GM21360 (cell line): ENCODE data around the gene AKAP10.
"Not testable (repeated sequence)": the region's sequence is repeated elsewhere in the genome, so short reads cannot be mapped to it uniquely, and the experiment has no call there.

ENCODE experiments used
- ATAC-seq: cut with Tn5 transposase; IDR thresholded peaks from one replicate; pipeline ENCODE4 v1.9.1; 2021; ENCODE audit warnings: mild to moderate bottlenecking, moderate library complexity; ENCODE audit not compliant: unreplicated experiment

The AKAP10 gene

GRCh38 chr17:19935169-19935568, 42.5 kb downstream of the AKAP10 start:
- no peak for ATAC-seq

DNA sequence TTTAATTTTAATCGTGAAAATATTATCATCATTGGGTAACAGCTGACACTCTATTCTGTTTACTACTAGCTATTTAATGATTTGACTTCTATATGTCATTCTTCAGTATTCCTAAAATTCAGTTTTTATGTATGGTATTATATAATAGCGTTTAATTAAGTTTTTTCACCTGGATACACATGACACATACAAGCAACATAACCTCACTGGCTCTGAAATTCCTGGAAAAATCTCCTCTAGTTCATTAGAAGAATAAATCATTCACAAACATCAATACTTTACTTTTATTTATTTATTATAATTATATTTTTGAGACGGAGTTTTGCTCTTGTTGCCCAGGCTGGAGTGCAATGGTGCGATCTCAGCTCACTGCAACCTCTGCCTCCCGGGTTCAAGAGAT, 44.0 kb downstream of the AKAP10 start:
- ATAC-seq: no peak

DNA sequence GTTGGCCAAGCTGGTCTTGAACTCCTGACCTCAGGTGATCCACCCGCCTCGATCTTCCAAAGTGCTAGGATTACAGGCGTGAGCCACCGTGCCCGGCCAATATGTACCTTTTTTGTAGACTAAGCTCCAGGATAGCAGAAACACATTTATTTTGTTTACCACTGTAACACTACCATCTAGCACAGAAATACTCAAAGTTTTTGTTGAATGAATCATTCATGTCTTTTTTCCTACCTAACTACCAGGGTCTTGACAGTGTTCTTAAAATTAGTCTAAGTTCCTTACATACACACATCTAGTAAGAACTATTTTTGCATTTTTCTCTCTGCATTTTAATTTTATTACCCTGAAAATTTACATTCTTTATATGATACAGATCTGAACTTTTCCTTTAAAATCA, 44.4 kb downstream of the AKAP10 start:
- ATAC-seq: no peak

GRCh38 chr17:19928299-19928698, 49.3 kb downstream of the AKAP10 start:
- no peak for ATAC-seq

- no peak for ATAC-seq
These were observed 62.2 kb downstream of the AKAP10 start for GRCh38 chr17:19915245-19915978.

DNA sequence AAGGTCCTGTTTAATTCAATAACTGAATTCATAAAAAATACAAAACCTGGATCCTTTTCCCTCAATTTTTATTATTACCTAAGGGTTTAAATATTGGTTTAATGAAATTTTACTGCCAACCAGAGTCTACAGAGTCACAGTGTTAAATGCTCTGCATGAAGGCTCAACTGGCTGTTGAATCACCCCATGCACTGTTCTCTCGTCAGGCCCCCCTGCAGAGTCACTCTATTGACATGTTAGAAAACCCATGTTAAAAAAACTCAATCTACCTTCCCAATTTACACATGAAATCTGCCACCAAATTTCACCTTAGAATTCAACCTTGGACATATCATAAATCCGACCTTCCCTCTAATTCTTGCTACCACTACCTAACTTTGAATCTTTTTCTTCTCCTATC, 66.6 kb downstream of the AKAP10 start:
- no peak for ATAC-seq

DNA sequence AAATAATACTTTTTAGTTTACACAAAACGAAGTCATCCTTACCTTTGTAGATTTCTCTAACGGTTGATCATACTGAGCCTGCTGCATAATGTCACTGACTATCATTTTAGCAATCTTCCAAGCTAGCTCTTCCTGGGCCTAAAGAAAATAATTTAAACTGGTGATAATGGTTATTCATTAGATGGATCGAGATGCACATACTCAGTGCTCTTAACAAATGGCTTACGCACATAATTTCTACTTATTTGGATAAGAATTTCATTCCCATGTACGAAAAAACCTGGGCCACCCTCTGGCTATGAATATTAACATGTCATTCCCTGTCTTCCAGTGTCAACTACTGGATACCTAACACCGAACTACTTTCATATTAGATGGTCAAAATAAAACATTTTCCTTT, 68.5 kb downstream of the AKAP10 start:
- ATAC-seq: no peak

GRCh38 chr17:19905502-19905901, 72.1 kb downstream of the AKAP10 start:
- ATAC-seq: no peak

GRCh38 chr17:19904924-19905323, 72.7 kb downstream of the AKAP10 start:
- no peak for ATAC-seq

DNA sequence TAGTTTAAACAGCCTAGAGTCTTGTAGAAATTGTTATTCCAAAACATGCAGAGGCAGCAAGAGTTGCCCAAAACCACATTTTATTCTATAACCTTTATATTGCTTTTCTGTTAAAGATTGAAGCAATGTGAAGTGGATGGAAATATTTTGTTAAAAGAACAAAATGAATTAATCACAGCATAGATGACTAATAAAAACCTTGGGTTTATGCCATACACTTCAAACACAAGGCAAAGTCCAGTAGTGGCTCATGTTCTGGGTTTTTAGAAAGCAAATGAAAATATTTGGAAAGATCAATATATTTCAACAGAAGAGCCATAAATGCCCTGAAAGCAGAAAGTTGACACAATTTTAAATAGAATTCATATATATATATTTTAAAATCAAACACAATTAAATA, 73.2 kb downstream of the AKAP10 start:
- ATAC-seq: no peak

DNA sequence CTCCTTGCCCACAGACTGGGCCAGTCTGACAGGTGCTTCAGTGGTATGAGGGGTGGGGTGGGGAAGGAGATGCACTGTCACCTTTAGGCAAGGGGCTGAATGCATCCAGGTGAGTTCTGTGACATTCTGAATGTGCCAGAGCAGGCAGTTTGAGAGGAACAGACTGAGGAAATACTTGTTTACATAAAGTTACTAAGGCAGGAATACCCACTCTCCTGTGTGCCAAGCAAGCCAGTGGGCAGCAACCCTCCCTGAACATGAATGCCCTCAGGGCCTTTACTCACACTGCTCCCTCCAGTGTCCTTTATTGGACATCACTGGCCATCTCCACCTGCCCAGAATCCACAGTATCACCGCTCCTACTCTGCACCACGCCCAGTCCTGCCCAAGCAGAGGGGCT, 76.8 kb downstream of the AKAP10 start:
- no peak for ATAC-seq

DNA sequence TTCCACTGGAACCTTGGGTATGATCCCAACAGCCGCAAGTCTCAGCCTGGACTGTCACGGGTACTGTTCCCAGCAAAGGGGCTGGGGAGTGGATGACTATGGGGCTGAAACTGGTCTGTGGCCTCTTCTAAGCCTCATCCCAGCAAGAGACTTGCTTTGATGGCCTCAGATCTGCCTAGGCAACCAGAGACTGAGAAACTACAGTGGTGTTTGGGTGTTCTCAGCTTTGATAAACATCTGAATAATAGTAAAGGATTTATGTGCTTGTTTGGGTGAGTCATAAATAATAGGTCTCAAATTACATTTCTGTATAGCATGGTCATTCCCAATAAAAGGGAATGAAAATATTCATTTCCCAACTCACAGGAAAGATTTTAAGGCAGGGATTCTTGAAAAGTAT, 79.7 kb downstream of the AKAP10 start:
- ATAC-seq: no peak

DNA sequence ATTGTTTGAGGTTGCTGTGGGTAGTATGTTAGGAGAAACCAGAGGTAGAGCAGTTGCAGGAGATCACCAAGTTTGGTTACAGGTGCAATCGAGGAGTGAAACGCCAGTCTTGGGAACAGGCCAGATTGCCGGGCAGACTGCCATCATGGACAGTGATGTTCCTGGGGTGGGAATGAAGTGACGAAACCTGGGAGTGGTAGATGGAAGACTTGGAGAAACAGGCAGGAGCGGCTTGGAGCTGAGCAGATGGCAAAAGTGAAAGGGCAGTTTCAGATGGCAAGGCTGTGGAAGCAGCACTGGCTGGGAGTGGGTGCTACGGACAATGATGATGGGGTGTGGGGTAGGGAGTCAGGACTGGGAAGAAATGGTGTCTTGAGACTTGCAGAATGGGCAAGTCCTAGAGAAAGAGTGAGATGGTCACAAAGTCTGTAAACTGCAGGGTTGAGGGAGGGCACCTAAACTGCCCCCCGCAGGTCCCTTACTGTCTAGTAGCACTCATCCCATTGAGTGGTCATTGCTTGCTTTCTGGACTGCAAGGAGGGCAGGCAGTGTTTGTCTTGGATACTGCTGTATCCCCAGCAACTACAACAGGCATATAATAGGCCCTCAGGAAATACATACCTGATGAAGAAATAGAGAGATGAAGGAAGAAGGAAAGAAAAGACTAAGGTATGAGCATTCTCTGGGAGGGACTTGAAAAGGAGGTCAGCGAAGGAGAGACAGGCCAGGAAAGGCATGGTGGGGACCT, 80.4 kb downstream of the AKAP10 start:
- ATAC-seq: no peak

- ATAC-seq: no peak
These were observed 80.9 kb downstream of the AKAP10 start for GRCh38 chr17:19896679-19897078.

GRCh38 chr17:19890554-19890953, 87.1 kb downstream of the AKAP10 start:
- ATAC-seq: not testable (repeated sequence)

DNA sequence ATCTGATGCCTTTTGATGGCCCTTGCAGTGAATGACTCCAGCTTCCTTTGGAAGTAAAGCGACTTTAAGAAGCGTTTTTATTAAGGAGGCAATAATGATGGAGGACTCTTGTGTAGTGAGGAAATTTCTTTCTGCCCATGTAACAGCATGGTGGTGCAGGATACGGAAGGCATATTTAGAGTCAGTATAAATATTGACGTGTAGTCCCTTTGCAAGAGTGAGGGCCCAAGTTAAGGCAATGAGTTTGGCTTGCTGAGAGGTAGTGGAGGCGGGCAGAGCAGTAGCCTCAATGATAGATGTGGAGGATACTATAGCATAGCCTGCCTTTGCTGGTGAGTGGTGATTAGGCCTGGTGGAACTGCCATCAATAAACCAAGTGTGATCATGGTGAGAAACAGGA, 87.6 kb downstream of the AKAP10 start:
- not testable (repeated sequence) for ATAC-seq

DNA sequence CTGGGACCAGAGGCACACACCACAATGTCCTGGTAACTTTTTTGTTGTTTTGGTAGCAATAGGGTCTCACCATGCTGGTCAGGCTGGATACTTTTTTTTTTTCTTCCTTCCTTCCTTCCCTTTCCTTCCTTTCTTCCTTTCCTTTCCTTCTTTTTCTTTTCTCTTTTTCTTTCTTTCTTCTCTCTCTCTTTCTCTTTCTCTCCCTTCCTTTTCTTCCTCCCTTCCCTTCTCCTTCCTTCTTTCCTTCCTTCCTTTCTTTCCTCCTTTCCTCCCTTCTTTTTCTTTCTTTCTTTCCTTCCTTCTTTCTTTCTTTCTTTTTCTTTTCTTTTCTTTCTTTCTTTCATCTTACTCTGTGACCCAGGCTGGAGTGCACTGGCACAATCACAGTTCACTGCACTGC, 91.5 kb downstream of the AKAP10 start:
- no peak for ATAC-seq

DNA sequence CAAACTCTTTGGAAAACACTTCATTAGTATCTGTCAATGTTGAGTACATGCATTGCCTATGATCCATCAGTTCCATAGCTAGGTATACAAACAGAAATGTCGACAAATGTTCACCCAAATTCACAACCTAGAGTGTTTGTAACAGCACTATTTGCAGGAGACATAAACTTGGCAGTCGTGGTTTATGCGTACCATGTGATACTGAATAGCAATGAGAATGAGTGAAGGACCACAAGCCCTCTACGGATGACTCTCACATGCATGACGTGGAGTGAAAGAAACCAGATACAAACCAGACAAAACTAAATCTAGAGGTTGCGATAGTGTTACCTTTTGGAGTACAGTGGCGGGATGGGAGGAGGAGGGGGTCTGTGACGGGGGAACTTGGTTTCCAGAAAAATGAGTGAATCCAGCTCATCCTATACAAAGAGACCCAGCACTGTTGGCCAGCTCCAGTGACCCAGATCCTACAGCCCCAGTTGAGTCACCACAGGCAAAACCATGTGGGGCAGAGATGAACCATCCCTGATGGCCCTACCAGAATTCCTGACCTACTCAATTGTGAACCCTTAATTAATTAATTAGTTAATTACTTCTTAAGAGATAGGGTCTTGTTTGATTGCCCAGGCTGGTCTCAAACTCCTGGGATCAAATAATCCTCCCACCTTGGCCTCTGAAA, 94.0 kb downstream of the AKAP10 start:
- ATAC-seq: no peak

DNA sequence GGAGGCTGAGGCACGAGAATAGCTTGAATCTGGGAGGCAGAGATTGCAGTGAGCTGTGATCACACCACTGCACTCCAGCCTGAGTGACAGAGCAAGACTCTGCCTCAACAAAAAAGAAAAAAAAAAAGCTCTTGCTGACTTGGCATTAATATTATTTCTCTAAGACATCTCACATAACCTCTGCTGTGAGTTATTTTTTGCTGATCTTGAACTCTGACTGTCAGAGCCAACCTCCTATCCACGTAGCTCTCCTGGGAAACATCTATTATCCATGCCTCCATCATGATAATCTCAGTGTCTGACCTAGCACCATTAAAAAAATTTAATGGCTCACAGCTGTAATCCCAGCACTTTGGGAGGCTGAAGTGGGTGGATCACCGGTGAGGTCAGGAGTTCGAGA, 97.2 kb downstream of the AKAP10 start:
- no peak for ATAC-seq

- ATAC-seq: no peak
These were observed 100.2 kb downstream of the AKAP10 start for GRCh38 chr17:19877364-19877945.

DNA sequence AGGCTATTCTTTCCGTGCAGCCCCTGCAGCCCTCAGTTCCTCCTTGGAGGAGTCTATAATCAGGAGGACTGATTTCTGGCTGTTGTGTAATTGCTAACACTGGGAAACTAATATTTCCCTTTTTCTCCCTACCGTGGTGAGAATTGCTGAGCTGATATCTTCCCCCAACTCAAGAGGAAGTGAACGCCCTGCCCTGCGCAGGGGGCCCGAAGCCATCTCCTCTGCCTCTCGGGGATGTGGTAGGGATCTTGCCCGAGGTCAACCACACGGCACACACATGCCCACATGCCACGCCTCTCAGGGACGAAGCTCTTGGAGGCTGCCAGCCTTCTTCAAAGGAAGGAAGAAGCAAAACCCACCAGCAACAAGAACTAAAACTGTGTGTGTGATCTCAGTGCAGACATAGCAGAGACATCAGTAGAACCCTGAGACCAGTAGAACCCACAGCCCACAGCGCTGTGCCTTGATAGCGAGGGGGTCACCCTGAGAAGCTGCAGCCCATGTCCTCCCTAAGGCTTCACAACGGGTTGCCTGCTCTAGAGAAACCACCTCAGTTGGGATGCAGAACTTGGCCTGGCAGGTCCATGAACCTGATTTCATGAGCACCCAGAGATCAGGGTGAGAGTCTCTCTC, 101.0 kb downstream of the AKAP10 start:
- ATAC-seq: no peak
